Neural cell (in vitro differentiated cells): ENCODE data around the gene C11orf86. TPM values are rescaled to one million over a fixed set of nuclear protein-coding genes. Genes with fewer than 3 reads are reported as not detected.

Experiments used
- H2AFZ ChIP-seq: fragments of 200-600, 300-800 bp; sonication (generic), shearing (Covaris generic); 2 replicates; pipeline ENCODE4 v1.6.0; 2014; ENCODE audit warnings: low read depth, mild to moderate bottlenecking, antibody characterized with exemption, low read length, moderate library complexity
- H3F3A ChIP-seq: fragments of 200-600 bp; shearing (Covaris generic); 2 replicates; pipeline ENCODE4 v1.6.1; 2016; ENCODE audit warnings: mild to moderate bottlenecking, moderate library complexity, mixed read lengths, antibody characterized with exemption, low read length; ENCODE audit not compliant: insufficient read depth, poor library complexity, severe bottlenecking
- H3K27ac ChIP-seq: fragments of 200-600, 300-800 bp; sonication (generic), shearing (Covaris generic); 2 replicates; pipeline ENCODE4 v1.5.1; 2014; ENCODE audit warnings: mild to moderate bottlenecking, low read length, moderate library complexity
- H3K27me3 ChIP-seq: fragments of 300-800, 200-600 bp; sonication (generic), shearing (Covaris generic); 2 replicates; pipeline ENCODE4 v1.6.0; 2014; ENCODE audit warnings: mild to moderate bottlenecking, low read depth, low read length, moderate library complexity; ENCODE audit not compliant: insufficient read depth
- H3K36me3 ChIP-seq: fragments of 300-800, 200-600 bp; sonication (generic), shearing (Covaris generic); 2 replicates; pipeline ENCODE4 v1.5.1; 2014; ENCODE audit warnings: mild to moderate bottlenecking, antibody characterized with exemption, low read length, moderate library complexity; ENCODE audit not compliant: insufficient read depth
- H3K4me2 ChIP-seq: fragments of 300-800, 200-600 bp; sonication (generic), shearing (Covaris generic); 2 replicates; pipeline ENCODE4 v1.6.0; 2014; ENCODE audit warnings: mild to moderate bottlenecking, low read length
- H3K4me3 ChIP-seq: fragments of 300-800, 200-600 bp; sonication (generic), shearing (Covaris generic); 2 replicates; pipeline ENCODE4 v1.5.1; 2014; ENCODE audit warnings: mild to moderate bottlenecking, low read length, moderate library complexity
- H3K79me2 ChIP-seq: fragments of 200-600 bp; shearing (Covaris generic); replicated peaks from 2 replicates; pipeline ENCODE4 v1.6.0; 2014; ENCODE audit warnings: mild to moderate bottlenecking, low read length, moderate library complexity; ENCODE audit not compliant: insufficient read depth
- H3K9ac ChIP-seq: fragments of 300-800, 200-600 bp; sonication (generic), shearing (Covaris generic); 2 replicates; pipeline ENCODE4 v1.6.1; 2016; ENCODE audit warnings: mild to moderate bottlenecking, low read length, mixed read lengths
- H3K9me2 ChIP-seq: fragments of 200-600 bp; shearing (Covaris generic); 2 replicates; pipeline ENCODE4 v1.6.1; 2016; ENCODE audit warnings: mild to moderate bottlenecking, low read length, mixed read lengths; ENCODE audit not compliant: insufficient read depth
- H3K9me3 ChIP-seq: fragments of 200-600, 300-800 bp; sonication (generic), shearing (Covaris generic); 2 replicates; pipeline ENCODE4 v1.6.1; 2016; ENCODE audit warnings: mild to moderate bottlenecking, mixed run types, low read length, moderate library complexity, mixed read lengths
- H4K20me1 ChIP-seq: fragments of 200-600 bp; shearing (Covaris generic); 2 replicates; pipeline ENCODE4 v1.6.1; 2016; ENCODE audit warnings: mild to moderate bottlenecking, mixed run types; ENCODE audit not compliant: insufficient read depth
- EP300 ChIP-seq: fragments of 450-650 bp; conservative IDR thresholded peaks from 2 replicates; pipeline ENCODE4 v1.6.1; 2014; ENCODE audit warnings: antibody characterized with exemption, mild to moderate bottlenecking, moderate library complexity; ENCODE audit not compliant: poor library complexity, severe bottlenecking
- EZH2 ChIP-seq: fragments of 200-600, 300-800 bp; shearing (Covaris generic), sonication (generic); IDR thresholded peaks from 2 replicates; pipeline ENCODE4 v1.6.1; 2014; ENCODE audit warnings: antibody characterized with exemption, low read length, borderline replicate concordance, mild to moderate bottlenecking; ENCODE audit not compliant: insufficient read depth, poor library complexity, severe bottlenecking
- MXI1 ChIP-seq: fragments of 450-650 bp; conservative IDR thresholded peaks from 2 replicates; pipeline ENCODE4 v1.6.1; 2014; ENCODE audit warnings: antibody characterized with exemption, mild to moderate bottlenecking; ENCODE audit not compliant: poor library complexity, severe bottlenecking
- POLR2AphosphoS5 ChIP-seq: IDR thresholded peaks from 2 replicates; pipeline ENCODE4 v1.6.1; 2012
- RAD21 ChIP-seq: fragments of 450-650 bp; conservative IDR thresholded peaks from 2 replicates; pipeline ENCODE4 v1.6.1; 2014; ENCODE audit warnings: antibody characterized with exemption, mild to moderate bottlenecking, moderate library complexity
- SMC3 ChIP-seq: fragments of 450-650 bp; conservative IDR thresholded peaks from 2 replicates; pipeline ENCODE4 v1.6.1; 2014; ENCODE audit warnings: antibody characterized with exemption, mild to moderate bottlenecking, moderate library complexity; ENCODE audit not compliant: poor library complexity
- TAF1 ChIP-seq: IDR thresholded peaks from 2 replicates; pipeline ENCODE4 v1.6.1; 2012; ENCODE audit warnings: low read depth
- polyA plus RNA-seq: library from polyadenylated mRNA; depleted of rRNA; stranded (reverse); fragments of >200 nt; gene quantifications from 2 replicates; pipeline ENCODE4 v1.2.3, GENCODE V29; 2014
- TF ChIP-seq, protein P1 (sequence below): fragments of 450-650 bp; IDR thresholded peaks from 2 replicates; pipeline ENCODE4 v1.5.1; 2014; ENCODE audit warnings: antibody characterized with exemption, mild to moderate bottlenecking, moderate library complexity; ENCODE audit not compliant: poor library complexity, severe bottlenecking
- TF ChIP-seq, protein P2 (sequence below): IDR thresholded peaks from 2 replicates; pipeline ENCODE4 v1.6.1; 2012; ENCODE audit warnings: borderline replicate concordance

C11orf86 gene
- polyA plus RNA-seq, 1 donor from 2014 or later, result not detected

DNA sequence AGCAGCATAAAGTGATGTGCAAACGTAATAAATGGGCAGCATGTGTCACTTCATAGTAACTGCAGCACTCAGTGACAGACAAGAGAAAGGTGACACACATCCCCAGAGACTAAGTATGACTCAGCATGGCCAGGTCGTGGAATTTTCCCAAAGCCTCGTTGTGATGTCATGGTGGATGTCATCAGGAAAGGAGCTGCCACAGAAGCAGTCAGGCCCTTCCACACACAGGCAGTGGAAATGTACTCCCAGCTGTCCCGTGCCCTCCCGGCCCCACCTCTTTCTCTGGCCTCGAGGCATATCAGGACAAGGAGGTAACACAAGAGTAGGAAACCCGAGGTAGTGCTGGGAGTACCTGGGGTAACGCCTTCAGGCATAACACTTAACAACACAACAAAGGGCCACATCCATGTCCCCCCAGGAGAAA is 25.0 kb upstream of the C11orf86 start:
- H3K9me2 ChIP-seq, result no peaks in the 10 kb centered on the region
- no peak overlapping the region for H3K27ac ChIP-seq
- H2AFZ ChIP-seq, result no peak overlapping the region

DNA sequence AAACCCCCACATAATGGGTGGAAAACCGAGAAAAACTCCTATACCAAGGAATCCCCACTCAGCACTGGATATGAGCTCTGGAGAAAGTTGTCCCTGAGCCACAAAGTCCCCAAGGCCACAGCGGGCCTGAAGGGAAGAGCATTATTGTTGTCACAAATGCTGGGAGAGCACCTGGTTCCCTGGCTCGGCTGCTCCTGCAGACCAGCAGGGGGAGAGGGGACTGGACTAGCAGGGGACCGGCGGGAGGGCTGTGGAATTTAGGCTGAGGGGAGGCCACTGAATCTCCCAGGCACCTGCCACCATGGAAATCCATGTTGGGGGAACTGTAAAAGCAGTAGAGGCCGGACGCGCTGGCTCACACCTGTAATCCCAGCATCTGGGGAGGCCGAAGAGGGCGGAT is 24.0 kb upstream of the C11orf86 start:
- Histone ChIP-seq H3K27me3 (no peaks in the 10 kb centered on the region), H3F3A (no peaks in the 10 kb centered on the region), H3K4me2 (no peak overlapping the region), H3K79me2 (no peaks in the 10 kb centered on the region), H3K27ac (no peak overlapping the region), H3K9me2 (no peaks in the 10 kb centered on the region), H3K36me3 (no peaks in the 10 kb centered on the region), H3K9ac (no peak overlapping the region), H4K20me1 (no peaks in the 10 kb centered on the region), H3K9me3 (no peaks in the 10 kb centered on the region), H3K4me3 (no peak overlapping the region), H2AFZ (no peak overlapping the region)
- no peak for TF ChIP-seq SMC3
- no peak for TF ChIP-seq POLR2AphosphoS5
- no peak for TF ChIP-seq EZH2
- TF ChIP-seq MXI1, result no peak
- TF ChIP-seq, protein P1, sequence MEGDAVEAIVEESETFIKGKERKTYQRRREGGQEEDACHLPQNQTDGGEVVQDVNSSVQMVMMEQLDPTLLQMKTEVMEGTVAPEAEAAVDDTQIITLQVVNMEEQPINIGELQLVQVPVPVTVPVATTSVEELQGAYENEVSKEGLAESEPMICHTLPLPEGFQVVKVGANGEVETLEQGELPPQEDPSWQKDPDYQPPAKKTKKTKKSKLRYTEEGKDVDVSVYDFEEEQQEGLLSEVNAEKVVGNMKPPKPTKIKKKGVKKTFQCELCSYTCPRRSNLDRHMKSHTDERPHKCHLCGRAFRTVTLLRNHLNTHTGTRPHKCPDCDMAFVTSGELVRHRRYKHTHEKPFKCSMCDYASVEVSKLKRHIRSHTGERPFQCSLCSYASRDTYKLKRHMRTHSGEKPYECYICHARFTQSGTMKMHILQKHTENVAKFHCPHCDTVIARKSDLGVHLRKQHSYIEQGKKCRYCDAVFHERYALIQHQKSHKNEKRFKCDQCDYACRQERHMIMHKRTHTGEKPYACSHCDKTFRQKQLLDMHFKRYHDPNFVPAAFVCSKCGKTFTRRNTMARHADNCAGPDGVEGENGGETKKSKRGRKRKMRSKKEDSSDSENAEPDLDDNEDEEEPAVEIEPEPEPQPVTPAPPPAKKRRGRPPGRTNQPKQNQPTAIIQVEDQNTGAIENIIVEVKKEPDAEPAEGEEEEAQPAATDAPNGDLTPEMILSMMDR, result no peak
- TF ChIP-seq TAF1, result no peak
- no peak for TF ChIP-seq EP300
- TF ChIP-seq, protein P2, sequence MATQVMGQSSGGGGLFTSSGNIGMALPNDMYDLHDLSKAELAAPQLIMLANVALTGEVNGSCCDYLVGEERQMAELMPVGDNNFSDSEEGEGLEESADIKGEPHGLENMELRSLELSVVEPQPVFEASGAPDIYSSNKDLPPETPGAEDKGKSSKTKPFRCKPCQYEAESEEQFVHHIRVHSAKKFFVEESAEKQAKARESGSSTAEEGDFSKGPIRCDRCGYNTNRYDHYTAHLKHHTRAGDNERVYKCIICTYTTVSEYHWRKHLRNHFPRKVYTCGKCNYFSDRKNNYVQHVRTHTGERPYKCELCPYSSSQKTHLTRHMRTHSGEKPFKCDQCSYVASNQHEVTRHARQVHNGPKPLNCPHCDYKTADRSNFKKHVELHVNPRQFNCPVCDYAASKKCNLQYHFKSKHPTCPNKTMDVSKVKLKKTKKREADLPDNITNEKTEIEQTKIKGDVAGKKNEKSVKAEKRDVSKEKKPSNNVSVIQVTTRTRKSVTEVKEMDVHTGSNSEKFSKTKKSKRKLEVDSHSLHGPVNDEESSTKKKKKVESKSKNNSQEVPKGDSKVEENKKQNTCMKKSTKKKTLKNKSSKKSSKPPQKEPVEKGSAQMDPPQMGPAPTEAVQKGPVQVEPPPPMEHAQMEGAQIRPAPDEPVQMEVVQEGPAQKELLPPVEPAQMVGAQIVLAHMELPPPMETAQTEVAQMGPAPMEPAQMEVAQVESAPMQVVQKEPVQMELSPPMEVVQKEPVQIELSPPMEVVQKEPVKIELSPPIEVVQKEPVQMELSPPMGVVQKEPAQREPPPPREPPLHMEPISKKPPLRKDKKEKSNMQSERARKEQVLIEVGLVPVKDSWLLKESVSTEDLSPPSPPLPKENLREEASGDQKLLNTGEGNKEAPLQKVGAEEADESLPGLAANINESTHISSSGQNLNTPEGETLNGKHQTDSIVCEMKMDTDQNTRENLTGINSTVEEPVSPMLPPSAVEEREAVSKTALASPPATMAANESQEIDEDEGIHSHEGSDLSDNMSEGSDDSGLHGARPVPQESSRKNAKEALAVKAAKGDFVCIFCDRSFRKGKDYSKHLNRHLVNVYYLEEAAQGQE, result no peak

More for the DNA sequence above, 25.0 kb upstream of the C11orf86 start:
- Histone ChIP-seq H3F3A (no peaks in the 10 kb centered on the region), H3K79me2 (no peaks in the 10 kb centered on the region), H4K20me1 (no peaks in the 10 kb centered on the region), H3K9me3 (no peaks in the 10 kb centered on the region), H3K36me3 (no peaks in the 10 kb centered on the region), H3K27me3 (no peaks in the 10 kb centered on the region), H3K9ac (no peak overlapping the region), H3K4me3 (no peak overlapping the region), H3K4me2 (no peak overlapping the region)
- no peak for TF ChIP-seq RAD21
- TF ChIP-seq, protein P2, result no peak
